ENCODE data around the gene EIF1.
"Not testable (repeated sequence)": the region's sequence is repeated elsewhere in the genome, so short reads cannot be mapped to it uniquely, and the experiment has no call there.

Gene EIF1

DNA sequence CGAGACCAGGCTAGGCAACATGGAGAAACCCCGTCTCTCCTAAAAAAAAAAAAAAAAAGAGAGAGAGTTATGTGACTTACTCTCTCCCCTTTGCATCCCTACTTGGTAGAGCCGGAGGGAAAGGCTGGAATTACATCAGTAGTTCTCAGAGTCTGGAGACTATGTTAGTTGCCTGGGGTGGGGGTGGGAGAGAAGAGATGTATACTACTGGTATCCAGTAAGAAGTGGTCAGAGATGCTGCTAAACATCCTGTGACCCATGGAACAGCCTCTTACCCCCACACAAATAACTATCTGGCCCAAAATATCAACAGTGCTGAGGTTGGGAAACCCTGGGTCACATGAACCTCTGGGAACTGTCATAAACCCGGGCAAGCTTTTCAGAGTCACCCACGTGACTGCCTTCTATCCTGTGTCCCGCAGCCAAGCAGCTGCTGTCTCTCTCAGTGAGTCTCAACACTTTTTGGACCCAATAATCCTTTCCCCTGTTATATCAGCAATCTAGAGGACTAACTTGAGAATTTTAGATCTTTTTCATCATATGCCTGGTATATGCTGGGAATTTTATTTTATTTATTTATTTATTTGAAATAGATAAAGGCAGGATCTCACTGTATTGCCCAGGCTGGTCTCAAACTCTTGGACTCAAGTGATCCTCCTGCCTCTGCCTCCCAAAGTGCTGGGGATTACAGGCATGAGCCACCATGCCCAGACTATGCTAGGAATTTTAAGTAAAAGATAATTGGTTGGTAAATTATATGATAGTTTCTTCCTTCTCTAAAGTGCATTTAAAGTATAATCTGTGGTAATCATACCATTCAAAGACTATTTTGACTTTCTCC is 8.7 kb downstream of the EIF1 start:
- DNase-seq (ENCODE audit: low read depth in 1 of 2, low spot score in 1 of 2) = no peak

DNA sequence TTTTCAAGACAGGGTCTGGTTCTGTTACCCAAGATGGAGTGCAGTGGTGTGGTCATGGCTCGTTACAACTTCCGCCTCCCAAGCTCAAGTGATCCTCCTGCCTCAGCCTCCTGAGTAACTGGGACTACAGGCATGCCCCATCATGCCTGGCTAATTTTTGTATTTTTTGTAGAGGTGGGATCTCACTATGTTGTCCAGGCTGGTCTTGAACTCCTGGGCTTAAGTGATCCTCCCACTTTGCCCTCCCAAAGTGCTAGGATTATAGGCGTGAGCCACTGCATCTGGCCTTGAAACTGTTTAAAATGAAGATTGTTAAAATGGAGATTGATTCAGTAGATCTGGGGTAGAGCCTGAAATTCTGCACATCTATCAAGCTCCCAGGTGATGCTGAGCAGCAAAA is 12.2 kb downstream of the EIF1 start:
- not testable (repeated sequence) for DNase-seq (ENCODE audit: low read depth in 1 of 2, low spot score in 1 of 2)

DNA sequence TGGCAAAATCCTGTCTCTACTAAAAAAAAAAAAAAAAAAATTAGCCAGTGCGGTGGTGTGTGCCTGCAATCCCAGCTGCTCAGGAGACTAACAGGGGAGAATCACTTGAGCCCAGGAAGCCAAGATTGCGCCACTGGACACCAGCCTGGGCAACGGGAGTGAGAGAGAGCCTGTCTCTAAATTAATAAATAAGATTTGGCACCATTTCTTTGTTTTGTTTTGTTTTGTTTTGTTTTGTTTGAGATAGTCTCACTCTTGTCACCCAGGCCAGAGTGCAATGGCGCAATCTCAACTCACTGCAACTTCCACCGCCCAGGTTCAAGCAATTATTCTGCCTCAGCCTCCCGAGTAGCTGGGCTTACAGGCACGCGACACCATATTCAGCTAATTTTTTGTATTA is 14.0 kb downstream of the EIF1 start:
- no peak for DNase-seq (ENCODE audit: low read depth in 1 of 2, low spot score in 1 of 2)

DNA sequence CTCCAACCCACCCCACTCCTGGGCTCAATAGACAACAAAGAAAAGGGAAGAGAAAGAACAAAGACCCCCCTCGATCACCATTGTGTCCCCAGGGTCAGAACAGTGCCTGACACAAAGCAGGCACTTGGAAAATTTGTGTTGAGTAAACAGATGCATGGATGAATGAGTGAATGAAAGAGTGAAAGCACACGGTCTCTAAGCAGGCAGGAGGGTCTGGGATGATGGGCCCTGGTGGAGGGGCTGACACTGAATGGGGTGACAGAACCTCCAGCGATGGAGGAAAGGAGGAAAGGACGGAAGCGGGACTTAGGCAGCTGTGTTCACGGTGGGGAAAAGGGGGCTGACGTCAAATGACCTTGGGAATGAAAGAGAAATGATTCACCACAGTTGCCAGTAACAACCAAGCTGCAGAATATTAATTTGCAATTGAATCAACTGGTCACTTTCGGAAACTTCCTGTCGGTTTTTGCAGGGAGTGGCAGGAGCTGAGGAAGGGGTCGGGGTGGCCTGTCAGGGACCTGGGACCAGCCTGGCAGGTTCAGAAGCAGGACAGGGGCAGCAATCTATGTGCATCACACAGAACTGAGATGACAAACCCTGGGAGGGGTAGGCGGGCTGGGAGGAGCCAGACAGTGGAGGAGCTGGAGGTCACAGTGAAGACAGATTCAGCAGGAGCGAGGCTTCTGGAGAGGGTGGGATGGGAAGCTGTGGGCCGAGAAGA is 16.7 kb downstream of the EIF1 start:
- DNase-seq (ENCODE audit: low read depth in 1 of 2, low spot score in 1 of 2) = no peak

DNA sequence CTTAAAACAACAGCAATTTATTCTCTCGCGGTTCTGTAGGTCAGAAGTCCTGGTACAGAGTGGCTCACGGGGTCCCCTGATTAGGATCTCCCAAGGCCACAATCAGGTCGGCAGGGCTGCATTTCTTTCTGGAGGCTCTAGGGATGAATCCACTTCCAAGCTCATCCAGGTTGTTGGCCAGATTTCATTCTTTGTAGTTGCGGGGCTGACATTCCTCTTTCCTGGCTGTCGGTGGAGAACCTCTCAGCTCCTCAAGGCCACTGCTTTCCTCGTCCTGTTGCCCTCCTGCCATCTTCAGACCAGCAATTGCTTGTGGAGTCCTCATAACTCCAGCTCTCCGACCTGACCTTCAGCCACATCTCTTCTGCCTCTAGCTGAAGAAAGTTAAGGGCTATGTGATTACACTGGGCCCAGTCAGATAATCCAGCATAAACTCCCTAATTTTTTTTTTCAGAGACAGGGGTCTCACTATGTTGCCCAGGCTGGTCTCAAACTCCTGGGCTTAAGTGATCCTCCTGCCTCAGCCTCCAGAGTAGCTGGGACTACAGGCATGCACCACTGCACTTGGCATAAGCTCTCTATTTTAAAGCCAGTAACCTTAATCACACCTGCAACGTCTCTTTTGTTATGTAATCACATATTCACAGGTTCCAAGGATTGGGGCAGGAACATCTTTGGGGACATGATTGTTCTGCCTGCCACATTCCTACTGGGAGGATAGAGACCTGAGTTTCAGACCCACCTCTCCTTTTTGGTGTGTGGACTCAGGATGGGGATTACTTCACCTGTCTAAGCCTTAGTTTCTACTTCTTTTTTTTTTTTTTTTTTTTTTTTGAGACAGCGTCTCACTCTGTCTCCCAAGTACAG is 19.4 kb downstream of the EIF1 start:
- no peak for DNase-seq (ENCODE audit: low read depth in 1 of 2, low spot score in 1 of 2)

DNA sequence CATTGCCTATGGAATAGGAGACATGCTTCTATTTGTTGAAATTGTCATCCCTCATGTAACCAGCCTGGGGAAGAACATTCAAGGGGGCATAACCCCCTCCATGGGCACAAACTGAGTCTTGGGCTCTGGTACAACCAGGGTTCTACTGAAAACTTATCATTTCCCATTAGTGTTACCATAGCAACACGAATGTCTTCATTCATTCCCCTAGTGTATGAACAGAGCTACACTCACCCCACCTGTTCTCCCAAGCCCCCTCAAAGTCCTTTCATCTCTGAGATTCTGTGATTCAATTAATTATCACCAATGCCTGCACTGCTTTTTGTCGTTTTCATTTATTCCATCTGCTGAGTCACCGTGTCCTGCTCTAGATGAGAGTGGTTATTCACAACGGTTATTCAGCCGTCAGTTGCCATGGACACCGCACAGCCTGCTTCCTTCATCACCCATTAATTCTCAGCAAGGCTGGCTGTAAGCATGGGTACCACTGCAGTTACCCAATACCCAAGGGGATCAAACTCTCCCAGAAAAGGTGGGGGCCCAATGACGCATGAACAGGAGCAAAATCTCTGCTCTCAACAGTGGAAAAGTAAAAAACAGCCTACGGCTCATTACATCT is 21.9 kb downstream of the EIF1 start:
- no peak for DNase-seq (ENCODE audit: low read depth in 1 of 2, low spot score in 1 of 2)

DNA sequence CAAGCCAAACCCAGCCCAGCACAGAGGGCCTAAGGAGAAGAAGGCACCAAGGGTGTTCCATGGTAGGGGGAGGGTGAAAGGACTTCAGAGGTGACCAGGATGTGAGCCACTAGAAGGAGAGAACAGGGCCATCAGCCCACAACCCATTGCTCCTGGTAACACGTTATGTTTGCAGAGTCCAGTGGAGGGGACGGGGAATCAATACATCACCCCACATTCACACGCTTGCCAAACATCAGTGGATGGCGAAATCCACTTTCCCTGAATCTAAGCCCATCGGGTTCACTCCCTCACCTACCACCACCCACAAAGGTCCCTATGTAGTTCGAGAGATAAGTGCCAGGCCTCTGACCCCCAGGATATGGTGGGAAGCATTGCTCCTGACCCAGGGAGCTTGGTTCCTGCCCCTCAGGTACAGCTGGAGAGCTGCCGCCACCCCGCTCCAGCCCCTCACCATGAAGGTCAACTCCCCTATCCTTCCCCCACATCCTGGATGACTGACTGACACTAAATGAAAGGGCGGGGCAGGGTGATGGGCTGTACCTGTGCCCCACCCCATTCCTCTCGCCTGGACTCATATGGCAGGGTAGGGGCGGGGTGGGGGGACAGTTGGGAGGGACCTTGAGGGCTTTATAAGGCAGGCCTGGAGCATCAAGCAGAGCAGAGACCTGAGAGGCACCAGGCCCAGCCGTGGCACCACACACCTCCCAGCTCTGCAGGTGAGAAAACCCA is 23.1 kb downstream of the EIF1 start, which contains the start of gene GAST:
Gene GAST, plus strand, starts transcription at position 663 of the 732 bp plus-strand sequence. CDS start 3,106 bp downstream, outside the sequence.
- no peak for DNase-seq (ENCODE audit: low read depth in 1 of 2, low spot score in 1 of 2)

DNA sequence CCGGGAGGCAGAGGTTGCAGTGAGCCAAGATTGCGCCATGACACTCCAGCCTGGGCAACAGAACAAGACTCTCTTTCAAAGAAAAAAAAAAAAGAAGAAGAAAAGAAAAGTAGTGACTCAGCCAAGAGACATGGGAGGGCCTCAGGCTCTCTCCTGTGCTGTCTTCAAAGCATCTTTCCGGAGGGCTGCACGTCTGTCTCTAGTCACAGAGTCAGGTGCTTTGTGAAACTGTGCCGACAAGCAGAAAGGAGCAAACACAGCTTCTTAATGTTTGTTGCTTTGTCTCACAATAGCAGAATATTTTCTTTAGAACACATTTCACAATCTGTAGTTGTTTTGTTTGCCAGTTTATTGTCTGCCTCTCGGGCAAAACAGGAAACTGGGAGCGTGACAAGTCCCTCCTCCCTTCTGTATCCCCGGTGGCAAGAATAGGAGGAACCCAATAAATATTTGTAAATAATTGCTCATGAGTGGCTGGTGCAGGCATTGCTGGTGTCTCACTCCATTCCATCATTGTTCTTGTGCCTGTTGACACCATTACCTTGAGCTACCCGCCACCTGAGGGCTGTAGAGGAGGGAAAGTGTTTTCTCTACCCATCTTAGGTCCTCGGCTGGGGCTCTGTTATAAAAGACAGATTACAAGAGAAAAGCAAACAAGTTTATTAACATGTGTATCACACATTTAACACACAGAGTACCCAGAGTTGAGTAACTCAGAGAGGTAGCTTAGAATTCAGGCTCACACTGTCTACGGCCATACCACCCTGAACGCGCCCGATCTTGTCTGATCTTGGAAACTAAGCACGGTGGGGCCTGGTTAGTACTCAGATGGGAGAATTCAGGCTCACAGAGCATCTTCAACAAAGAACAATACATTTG is 29.0 kb downstream of the EIF1 start:
- DNase-seq (ENCODE audit: low read depth in 1 of 2, low spot score in 1 of 2) = no peak

DNA sequence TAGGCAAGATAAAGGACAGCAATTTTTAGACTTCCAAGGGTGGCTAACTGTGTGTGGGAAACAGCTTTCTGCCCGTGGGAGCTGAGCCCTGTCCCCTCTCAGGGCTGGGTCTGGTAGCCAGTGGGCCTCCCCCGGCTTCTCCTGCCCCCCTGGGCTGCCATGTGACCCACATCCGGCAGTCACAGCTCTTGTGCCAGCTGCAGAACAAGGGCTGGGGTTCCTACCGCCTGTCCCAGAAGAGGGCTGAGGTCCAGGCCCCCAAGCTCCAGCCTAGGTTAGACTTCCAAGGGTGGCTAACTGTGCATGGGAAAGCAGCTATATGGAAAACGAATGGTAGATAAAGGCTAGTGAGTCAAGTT is 29.6 kb downstream of the EIF1 start:
- DNase-seq (ENCODE audit: low read depth in 1 of 2, low spot score in 1 of 2) = no peak

DNA sequence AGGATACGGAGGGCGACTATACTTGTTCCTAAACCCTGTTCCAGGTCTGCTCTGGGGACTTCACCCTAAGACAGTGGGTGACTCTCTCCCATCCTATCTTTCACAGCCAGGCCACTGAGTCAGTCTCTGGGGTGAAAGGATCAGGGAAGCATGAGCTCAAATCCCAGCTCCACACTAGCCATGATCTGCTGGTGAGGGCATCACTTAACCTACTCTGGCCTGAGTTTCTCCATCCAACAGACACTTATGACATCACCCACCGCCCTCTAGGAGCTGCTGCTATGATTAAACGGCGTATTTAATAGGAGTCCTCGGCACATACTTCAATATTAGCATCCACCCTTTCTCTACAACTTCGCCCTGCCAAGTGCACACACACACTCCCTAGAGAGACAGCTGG is 33.5 kb downstream of the EIF1 start:
- DNase-seq (ENCODE audit: low read depth in 1 of 2, low spot score in 1 of 2) = no peak

DNA sequence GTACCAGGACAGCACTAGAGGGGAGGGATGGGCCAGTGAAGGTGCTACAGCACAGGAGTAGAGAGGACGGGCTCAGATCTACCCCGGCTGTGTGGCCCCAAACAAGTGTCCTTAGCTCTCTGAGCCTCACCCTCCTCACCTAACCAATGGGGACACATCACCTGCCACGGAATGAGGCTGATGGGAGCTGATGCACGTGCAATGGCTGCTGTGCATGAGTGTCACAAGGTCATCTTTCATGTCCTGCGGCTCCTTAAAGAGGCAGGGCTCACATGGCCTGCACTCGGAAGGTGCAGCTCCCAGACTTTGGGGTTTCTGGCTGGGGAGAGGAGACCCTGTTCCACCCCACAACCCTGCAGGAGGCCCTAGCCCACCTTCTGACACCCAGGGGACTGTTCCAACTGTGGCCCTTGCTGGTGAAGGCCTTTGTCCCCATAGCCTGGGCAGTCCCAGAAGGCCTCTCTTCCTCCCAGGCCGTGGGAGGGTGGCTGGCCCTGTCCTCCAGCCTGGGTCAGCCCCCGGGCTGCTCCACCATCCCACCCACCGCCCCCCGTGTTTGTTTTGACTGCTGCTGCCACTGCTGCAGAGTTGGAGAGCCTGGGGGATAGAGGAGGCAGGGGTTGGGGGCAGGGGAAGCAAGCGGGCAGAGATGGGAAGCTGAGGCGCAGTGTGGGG is 35.3 kb downstream of the EIF1 start:
- no peak for DNase-seq (ENCODE audit: low read depth in 1 of 2, low spot score in 1 of 2)

DNA sequence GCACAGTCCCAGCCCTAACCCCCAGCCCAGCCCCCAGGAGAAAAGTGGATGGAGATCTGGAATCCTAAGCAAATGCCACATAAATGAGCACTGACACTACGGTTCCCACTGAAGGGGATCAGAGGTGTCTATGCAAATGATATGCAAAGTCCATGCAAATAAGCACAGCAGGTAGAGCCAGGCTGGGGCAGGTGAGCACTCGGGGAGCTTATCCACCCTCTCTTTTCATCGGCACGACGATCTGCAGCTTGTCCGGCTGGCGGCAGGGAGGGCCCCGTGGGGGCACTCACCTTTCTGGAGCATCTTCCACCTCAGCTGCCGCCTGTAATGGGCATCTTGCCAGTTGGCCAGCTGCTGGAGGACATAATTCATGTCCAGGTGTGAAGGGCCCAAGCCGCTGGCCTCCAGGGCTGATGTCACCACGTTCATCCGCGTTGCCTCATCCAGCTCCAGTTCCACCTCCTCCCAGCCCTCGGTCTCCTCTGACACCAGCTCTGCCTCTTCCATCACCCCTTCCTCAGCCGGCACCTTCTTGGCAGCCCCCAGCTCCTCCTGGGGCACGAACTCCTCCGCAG is 35.9 kb downstream of the EIF1 start:
- no peak for DNase-seq (ENCODE audit: low read depth in 1 of 2, low spot score in 1 of 2)

DNA sequence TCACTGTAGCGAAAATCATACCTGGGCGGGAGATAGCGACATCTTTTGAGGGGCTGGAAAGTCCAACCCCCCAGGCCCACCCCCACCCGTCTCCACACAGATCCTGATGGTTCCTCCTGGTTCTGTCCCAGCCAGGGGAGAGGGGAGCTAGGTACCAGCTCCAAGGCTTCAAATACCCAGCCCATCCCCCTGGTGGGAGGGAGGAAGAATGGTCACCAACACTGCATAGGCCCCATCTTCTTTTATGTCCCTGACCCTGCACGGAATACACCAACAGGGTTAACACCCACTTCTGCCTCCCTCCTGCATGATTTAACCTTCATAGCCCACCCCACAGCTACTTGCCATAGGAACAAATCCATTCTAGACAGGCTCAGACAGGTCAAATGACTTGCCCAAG is 36.4 kb downstream of the EIF1 start:
- DNase-seq (ENCODE audit: low read depth in 1 of 2, low spot score in 1 of 2) = no peak

DNA sequence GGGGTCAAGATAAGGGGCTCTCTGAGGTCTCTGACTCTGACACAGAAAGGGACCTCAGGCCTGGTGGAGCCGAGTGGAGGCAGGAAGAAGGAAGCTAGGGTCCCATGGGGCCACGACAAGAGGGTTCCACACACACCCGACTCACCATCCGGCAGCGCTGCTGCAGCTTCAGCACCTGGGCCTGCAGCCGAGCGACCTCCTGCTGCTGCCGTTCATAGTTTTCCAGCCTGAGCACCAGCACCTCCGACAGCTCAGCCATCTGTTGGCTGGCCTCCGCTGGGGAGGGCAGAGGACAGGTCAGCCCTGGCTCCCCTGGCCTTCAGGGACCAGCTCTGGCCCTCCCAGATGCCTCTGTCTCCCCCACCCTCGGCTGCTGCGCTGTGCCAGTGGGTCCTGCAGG is 39.4 kb downstream of the EIF1 start:
- no peak for DNase-seq (ENCODE audit: low read depth in 1 of 2, low spot score in 1 of 2)

DNA sequence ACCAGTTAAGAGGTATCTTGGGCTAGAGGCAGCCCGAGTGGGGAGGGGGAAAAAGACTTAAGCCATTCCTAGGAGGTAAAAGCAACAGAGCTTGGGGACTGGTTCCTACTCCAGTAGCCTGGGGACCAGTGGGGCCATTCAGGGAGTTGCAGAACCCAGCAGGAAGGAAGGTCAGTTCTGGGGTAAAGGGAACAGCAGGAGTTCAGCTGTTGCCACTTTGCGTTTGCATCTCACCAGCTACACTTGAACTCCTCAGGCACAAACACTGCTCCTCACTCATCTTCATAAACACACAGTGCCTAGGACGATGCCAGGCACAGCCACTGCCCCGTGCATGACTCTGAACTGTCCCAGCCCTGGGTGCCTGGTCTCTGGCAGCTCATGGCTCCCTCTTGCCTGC is 41.8 kb downstream of the EIF1 start:
- no peak for DNase-seq (ENCODE audit: low read depth in 1 of 2, low spot score in 1 of 2)

DNA sequence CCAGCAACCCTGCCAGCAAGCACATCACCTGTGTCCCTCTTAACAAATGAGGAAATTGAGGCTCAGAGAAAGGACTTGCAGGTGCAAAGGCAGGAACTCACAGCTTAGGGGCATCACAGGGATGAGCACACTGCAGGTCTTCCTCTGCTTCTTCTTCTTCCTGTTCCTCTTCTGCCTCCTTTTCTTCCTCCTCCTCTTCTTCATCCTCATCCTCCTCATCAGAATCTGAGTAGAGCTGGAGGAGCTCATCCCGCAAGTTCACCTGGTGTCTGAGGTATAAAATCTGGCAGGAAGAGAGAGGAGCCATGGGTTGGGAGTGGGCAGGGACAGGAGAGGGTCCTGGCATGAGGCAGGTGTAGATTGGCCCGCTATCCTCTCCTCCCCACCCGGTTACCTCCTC is 43.2 kb downstream of the EIF1 start:
- no peak for DNase-seq (ENCODE audit: low read depth in 1 of 2, low spot score in 1 of 2)

DNA sequence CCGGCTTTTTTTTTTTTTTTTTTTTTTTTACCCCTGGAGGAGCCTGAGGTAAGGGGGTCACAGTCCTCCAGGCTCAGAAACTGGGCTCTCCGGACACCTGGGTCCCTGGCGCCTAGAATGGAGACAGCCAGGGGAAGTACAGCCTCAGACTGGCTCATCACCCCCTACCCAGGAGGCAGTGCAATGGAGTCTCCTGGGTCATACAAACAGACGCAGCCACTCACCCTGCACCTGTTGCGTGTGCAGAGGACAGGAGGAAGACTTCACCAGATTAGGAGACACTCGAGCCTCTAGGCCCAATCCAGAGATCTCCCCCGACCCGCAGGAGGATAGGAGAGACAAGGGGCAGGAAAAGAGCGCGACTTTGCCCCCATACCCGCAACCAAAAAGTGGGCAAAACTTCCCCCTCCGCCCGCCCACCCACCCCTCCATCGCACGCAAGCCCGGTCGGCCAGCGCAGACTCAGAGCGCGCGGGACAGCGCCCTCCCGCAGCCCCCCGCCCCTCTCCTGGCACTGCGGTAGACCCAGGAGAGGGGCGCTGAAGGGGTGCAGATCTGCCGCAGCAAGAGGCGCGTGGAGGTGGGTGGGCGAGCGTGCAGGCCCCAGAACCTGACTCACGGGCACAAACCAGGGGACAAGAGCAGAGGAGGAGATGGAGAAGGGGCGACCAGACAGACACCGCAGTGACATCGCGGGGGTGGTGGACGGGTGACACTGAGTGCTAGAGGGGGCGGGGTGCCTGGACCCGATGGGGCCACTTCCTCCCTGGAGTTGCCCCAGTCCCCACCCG is 44.9 kb downstream of the EIF1 start:
- DNase-seq (ENCODE audit: low read depth in 1 of 2, low spot score in 1 of 2) = no peak

All from stimulated activated CD4-positive, alpha-beta T cell treated with anti-CD3 and anti-CD28 coated beads, Interleukin-15, amount 100 ng/mL, for 1 hour (primary cell).